ENCODE data around the gene ST8SIA4.

DNA sequence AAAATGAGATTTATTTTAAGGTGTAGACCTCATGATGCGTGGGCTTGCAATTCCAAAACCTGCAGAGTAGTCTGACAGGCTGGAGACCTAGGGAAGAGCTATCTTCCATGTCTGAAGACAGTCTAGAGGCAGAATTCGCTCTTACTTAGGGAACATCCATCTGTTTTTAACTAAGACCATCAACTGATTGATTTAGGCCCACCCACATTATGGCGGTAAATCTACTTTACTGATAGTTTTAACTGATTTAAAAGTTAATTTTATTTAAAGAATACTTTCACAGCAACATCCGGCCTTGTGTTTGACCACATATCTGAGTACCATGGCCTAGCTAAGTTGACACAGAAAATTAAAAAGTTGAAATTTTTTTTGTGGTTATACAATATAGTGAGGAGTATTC lies 6.0 kb upstream of the ST8SIA4 start:
- TF ChIP-seq POLR2A (IDR thresholded peaks at IDR 0.05), result no peak
- TF ChIP-seq, protein P1, sequence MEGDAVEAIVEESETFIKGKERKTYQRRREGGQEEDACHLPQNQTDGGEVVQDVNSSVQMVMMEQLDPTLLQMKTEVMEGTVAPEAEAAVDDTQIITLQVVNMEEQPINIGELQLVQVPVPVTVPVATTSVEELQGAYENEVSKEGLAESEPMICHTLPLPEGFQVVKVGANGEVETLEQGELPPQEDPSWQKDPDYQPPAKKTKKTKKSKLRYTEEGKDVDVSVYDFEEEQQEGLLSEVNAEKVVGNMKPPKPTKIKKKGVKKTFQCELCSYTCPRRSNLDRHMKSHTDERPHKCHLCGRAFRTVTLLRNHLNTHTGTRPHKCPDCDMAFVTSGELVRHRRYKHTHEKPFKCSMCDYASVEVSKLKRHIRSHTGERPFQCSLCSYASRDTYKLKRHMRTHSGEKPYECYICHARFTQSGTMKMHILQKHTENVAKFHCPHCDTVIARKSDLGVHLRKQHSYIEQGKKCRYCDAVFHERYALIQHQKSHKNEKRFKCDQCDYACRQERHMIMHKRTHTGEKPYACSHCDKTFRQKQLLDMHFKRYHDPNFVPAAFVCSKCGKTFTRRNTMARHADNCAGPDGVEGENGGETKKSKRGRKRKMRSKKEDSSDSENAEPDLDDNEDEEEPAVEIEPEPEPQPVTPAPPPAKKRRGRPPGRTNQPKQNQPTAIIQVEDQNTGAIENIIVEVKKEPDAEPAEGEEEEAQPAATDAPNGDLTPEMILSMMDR (IDR thresholded peaks at IDR 0.05), result no peak
- no peak for TF ChIP-seq POLR2AphosphoS5 (IDR thresholded peaks at IDR 0.05)
